ENCODE results near the gene TCTN1.

- no peak for TF ChIP-seq CTCF (IDR thresholded peaks at IDR 0.05; ENCODE audit: low read length)
- TF ChIP-seq EZH2 (IDR thresholded peaks at IDR 0.05; ENCODE audit: borderline replicate concordance, low read length): no peak
These were observed 21.9 kb upstream of the TCTN1 start for GRCh38 chr12:110592078-110592477.
